HG03520 (cell line): ENCODE measurements around the gene CNMD.
"Not testable (repeated sequence)": the region's sequence is repeated elsewhere in the genome, so short reads cannot be mapped to it uniquely, and the experiment has no call there.

ENCODE experiments used
- ATAC-seq: cut with Tn5 transposase; IDR thresholded peaks from one replicate; pipeline ENCODE4 v1.9.1; 2021; ENCODE audit warnings: mild to moderate bottlenecking, moderate library complexity; ENCODE audit not compliant: unreplicated experiment

The CNMD gene

DNA sequence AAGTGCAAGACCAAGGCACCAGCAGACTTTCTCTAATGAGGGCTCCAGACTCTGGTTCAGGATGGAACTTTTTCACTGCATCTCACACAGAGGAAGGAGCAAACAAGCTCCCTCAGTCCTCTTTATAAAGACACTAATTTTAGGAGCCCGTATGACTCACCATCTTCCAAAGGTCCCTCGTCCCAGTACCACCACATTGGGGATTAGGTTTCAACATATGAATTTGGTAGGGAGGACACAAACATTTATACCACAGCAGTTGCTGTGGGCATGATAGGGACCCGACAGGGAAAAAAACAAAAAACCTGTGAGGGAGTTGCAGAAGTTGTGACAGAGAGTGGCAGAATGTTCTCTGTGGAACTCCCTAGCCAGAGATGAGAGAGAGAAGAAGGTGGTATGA lies 6.5 kb upstream of the CNMD start:
- no peak for ATAC-seq

DNA sequence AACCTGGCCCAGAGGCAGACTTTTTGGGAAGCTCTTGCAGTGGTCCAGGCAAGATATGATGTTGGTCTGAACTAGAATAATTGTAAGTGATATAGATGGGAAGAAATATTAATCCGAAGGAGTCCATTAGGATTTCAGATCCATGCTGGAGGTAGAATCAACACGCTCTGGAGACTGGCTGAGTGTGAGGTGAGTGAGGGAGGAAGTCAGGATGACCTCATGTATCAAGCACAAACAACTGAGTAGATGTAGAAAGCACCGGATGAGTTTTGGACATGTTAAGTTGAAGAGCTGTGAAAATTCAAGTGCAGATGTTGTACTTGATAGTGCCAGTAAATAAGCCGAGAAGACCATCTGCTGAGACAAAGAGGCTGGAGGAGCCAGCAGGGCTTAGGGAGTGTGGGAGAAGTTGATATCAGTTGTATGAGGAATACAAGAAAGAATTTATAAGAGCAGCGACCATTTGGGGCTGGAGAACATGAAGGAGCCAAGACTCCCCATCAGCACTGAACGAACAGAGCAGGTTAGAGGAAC lies 5.3 kb upstream of the CNMD start:
- ATAC-seq, result no peak

DNA sequence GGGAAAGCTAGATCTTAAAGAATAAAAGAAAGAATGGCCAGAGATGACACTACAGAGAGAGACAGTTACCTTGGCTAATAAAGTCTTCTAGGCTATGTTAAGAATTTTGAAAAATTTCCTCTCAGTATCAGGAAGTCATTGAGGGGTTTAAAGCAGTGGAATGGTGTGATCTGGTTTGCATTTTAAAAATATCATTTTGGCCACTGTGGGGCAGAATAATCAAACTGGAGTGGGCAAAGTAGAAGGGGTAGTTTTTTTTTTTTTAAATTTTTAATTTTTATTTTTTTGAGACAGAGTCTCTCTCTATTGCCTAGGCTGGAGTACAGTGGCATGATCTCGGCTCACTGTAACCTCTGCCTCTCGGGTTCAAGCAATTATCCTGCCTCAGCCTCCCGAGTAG lies 4.4 kb upstream of the CNMD start:
- no peak for ATAC-seq

DNA sequence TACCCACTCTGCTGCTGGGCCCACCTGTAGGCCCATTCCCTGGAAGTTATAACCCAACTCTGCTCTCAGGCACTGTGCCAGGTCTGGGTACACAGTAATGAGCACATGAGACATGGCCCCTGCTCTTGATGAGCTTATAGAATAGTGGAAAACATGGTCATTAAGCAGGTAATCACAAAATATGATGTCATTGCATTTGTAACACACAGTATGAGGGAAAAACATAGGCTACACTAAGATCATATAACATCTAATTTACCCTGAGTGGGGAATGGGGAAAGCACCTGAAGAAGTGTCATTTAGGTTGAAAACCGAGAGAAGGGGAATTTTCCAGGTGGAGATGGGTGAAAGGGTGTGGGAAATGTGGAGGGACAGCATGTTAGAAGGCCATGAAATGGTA lies 3.9 kb upstream of the CNMD start:
- no peak for ATAC-seq

DNA sequence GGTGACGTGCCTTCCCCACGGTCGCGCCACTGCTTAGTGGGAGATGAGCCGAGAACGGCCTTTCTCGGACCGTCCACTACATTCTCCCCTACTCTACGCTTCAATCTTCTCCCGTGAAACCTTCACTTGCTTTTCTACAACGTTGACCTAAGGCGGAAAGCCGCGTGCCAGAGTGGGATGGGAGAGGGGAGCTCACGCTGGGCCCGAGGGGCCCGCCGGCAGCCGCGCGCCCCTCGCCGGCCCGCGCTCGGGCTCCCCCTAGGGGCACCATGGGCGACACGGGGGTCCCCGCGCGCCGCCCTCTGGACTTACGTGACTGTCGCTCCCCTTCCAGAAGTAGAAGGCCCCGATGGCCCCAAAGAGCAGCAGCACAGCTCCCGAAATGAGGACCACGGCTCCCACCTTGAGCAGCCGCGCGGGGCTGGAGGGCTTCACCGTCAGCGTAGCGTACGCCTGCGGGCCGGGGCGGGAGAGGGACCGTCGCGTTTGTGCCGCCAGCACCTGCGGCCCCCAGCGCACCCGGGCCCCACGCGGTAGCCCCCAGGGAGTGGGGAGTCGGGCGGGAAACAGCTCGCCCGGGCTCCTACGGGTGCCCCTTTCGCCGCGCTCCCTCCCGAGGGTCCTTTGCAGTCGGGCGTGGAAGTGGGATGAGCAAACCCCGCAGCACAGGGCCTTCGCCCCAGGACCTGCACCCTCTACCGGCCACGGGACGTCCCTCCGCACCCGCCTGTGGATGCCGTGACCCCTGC lies 727 bp downstream of the CNMD start:
- no peak for ATAC-seq

DNA sequence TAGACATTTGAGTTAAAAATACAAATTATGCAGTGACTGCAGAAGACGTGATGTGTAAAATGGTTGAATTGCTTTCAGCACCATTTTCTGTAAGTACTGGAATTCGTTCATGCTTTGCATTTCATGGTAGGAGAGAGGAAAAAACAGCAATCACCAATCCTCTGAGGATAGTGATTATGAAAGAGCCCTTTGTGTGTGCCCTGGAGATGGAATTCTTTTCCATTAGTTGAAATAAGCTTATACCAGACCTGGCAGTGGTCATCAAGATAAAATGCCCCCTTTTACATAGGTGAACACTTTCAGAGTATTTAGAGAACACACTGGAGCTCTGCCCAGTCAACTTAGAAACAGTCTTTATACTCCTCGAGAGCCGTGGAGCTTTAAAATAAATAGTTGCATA lies 1.7 kb downstream of the CNMD start:
- no peak for ATAC-seq

DNA sequence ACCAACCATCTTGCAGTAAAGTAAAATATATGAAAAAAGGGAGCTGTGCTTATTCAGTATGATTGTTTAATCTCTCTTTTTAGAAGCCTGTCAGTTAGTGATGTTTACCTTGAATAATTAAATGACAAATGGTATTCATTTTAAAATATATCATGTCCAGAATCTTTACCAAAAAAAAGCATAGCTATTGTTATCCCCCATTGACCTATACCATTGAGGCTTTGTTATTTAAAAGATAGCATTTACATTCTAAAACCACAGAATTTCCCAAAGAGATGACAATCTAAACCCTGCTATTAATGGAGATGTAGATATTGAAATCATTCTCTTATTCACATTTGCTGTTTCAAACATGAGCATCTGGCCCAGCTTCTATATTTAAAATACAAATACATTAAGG lies 2.2 kb downstream of the CNMD start:
- no peak for ATAC-seq

DNA sequence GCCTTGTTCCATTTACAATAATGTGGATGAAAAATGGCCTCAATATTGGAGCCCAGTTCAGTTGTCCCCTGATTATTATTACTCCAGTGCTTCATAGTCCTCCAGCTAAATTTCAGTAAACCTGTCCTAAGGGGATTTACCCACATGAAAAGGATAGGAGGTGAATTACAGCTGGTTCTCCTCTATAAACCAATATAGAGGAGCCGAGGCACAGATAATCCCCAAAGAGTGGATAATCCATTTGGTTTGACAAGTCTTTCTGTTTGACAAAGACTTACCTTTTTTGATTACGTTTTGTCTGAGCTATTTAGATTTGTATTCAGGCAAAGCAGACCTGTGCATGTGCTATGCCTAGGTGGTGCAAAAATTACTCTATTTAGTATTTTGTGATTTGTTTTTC lies 2.7 kb downstream of the CNMD start:
- ATAC-seq, result no peak

DNA sequence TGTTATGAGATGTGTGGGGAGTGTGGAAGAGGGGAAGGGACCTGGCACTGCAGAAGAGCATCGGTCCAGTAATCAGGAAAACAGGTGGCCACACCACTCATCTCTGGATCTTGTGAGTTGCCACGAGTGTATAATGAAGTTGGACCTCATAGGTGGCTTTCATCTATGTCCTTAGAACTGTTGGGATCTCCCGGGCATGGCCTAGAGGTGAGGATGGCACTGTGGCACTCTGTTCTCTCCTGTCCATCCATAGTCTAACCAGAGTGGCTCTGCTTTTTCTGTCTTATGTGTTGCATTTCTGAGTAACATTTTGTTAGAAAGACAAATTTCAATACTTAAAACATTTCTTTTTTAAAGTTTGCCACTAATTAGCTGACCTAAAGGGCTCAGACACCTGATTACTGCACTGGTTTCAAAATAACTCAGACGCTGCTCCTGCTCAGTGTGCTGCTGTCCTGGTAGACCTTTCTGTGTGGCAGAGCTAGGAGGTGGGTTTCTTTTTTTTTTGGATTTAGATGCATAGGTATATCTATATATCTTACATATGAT lies 5.5 kb downstream of the CNMD start:
- no peak for ATAC-seq

DNA sequence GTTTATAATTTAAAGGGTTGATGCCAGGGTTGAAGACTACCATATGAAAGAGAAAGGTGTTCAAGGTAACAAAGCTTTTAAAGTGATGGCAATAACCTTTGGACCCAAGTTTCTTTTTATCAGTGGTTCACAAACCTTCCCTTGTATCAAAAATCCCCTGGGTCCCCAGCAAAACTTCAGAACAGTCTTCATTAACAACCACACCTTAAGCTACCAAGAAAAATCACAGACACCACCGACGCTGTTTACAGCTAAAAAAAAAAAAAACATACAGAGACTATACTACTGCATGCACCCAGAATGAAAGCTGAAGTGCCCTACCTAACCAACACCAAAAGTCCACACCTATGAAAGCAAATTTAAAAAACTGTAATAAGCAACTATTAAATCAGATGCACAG lies 13.4 kb downstream of the CNMD start:
- ATAC-seq, result no peak

DNA sequence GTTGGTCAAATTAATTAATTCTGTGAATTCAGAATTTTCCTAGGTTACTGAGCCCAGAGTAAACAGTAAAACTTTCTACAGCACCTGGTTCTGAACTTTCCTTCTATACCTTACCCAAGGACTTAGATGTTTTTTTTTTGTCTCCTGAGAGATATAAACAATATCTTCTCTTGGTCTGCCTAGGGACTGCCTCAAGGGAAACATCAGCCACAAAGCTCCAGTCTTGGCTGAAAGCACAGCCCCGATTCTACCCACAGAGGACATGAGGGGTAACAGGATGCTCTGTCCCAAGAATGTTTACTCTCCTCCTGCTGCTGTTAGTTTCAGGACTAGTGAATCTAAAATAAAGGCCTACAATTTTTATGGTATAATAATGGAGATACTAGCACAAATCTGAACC lies 14.3 kb downstream of the CNMD start:
- no peak for ATAC-seq

DNA sequence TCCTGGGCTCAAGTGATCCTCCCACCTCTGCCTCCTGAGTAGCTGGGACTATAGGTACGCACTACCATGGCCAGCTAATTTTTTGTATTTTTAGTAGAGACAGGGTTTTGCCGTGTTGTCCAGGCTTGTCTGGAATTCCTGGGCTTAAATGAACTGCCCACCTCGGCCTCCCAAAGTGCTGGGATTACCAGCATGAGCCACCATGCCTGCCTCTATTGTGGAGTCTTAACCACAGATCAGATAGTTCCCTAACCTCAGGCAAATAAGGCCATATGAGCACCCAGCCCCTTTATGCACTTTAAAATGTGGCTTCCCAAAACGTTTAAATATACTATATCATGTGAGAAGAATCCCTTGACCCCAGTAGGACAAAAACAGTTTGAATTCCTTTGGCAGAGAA lies 16.4 kb downstream of the CNMD start:
- no peak for ATAC-seq

DNA sequence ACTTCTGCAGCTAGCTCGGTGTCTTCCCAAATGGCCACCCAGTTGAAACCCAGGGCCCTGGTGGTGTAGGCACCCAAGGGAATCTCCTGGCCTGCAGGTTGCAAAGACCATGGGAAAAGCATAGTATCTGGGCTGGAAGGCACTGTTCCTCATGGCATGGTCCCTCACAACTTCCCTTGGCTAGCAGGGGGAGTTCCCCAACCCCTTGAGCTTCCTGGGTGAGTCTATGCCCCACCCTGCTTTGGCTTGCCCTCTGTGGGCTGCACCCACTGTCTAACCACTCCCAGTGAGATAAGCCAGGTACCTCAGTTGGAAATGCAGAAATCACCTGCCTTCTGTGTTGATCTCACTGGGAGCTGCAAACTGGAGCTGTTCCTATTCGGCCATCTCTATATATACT lies 18.3 kb downstream of the CNMD start:
- ATAC-seq, result not testable (repeated sequence)

DNA sequence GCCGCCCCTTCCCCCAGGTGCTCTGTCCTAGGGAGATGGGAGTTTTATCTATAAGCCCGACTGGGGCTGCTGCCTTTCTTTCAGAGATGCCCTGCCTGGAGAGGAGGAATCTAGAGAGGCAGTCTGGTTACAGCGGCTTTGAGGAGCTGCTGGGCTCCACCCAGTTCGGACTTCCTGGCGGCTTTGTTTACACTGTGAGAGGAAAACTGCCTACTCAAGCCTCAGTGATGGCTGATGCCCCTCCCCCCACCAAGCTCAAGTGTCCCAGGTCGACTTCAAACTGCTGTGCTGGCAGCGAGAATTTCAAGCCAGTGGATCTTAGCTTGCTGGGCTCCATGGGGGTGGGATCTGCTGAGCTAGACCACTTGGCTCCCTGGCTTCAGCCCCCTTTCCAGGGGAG lies 18.7 kb downstream of the CNMD start:
- not testable (repeated sequence) for ATAC-seq

DNA sequence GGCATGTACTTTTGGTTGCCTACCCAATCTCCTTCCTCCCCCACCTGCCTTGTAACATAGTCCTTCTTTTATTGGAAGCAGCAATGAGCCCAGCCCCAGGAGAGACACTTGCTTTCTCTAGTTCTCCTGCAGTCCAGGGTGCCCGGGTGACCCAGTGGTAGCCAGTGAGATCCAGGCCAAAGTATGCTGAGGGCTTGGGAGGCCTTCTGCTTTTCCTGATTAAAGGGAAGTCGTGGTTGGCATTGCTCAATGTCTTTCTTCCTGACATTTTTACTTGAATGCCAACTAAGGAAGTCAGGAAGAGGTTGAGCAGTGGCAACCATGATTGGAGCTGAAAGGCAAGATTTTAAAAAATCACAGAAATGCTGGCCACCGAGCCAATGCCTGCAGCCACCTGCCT lies 25.7 kb downstream of the CNMD start:
- no peak for ATAC-seq

DNA sequence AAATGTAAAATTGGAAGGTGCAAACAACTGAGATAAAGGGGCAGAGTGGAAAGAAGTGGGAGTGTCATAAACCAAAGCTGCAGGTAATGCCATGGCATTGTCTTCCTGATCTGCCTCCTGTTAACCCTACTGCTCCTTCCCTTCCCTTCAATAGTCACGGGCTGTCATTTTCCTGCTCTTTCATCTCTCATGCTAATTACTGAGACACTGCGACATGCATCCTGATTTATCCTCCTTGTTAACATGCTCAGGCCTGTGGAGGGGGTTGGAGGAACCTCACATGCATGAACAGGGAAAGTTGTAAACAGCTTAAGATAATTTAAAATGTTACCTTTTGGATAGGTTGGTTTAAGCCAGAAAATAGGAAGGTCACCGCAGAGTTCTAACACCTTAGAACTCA lies 27.2 kb downstream of the CNMD start:
- no peak for ATAC-seq

DNA sequence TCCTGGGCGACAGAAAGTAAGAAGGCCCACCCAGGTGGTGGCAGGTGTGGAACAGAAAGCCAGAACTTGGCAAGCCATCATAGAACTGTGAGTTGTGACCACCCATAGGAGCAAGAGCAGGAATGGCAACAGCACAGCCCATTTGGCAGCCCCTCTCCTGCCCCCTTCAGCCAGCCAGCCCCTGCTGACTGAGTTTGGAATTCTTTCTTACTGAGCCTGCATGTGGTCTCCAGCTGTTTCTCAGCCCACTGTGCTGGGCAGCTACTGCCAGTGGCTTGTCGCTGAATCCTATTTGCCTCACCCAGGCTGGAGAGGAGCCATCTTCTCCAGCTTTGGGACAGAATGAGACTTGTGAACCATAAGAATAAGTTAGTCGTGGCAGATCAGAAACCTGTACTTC lies 28.3 kb downstream of the CNMD start:
- ATAC-seq, result no peak

DNA sequence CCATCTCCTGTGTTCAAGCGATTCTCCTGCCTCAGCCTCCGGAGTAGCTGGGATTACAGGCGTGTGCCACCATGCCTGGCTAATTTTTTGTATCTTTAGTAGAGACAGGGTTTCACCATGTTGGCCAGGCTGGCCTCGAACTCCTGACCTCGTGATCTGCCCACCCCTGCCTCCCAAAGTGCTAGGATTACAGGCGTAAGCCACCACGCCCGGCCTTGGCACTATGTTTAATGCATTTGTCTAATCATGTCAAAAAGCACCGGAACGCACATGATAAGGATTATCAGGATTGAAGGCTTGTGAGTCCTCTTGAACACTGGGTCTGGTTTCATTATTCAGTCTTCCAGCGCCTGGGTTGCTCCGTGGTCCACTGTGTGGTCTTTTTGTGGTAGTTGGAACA lies 31.4 kb downstream of the CNMD start:
- ATAC-seq, result not testable (repeated sequence)

DNA sequence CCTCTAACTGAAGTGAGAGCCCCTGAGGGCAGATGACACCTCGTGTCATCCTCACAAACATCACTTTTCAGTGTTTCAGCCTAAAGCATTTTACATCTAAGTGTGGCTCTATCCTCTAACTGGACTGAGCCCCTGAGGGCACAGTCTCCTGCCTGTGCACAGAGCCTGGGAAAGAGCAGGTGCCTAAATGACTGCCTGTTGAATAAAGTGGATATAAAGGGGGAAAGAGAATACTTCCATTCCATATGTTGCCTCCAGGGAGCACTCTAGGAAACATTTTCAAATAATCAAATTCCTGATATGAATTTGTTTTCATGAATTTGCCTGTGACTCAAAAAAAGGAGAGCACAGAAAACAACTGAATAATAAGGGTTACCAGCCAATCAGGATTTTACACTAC lies 32.2 kb downstream of the CNMD start:
- no peak for ATAC-seq

DNA sequence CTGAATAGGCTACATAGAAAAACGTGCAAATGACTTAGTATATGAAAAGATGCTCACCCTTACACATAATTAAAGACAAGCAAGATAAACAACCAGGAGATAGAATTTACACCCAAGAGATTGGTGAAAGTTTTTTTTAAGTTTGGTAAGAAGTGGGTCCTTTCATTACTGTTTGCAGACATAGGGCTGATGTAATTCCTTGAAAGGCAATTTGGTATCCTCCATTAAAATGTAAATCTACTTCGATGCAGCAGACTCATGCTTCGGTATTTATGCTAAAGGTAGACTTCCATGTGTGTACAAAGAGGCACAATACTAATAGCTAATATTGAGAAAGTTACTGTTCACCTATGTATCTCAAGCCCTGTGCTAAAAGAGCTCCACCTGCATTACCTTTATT lies 33.5 kb downstream of the CNMD start:
- no peak for ATAC-seq

DNA sequence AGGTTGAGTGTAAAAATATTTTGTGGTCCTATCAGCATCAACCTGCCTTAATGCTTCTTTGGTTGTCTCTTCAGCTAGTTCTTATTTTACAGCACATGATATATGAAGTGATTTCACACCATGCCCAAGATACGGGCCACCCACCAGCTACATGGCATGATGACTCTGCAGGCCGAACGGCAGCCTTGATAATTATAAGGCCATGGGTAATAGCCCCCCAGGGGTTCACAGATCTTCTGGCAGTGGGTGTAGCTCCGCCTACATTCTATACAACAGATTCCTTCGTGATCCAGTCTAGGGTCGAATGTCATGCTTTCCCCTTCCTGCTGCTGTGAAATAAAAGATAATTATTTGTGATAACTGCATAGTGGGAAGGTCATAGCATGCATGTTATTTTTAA lies 36.1 kb downstream of the CNMD start:
- ATAC-seq, result no peak

DNA sequence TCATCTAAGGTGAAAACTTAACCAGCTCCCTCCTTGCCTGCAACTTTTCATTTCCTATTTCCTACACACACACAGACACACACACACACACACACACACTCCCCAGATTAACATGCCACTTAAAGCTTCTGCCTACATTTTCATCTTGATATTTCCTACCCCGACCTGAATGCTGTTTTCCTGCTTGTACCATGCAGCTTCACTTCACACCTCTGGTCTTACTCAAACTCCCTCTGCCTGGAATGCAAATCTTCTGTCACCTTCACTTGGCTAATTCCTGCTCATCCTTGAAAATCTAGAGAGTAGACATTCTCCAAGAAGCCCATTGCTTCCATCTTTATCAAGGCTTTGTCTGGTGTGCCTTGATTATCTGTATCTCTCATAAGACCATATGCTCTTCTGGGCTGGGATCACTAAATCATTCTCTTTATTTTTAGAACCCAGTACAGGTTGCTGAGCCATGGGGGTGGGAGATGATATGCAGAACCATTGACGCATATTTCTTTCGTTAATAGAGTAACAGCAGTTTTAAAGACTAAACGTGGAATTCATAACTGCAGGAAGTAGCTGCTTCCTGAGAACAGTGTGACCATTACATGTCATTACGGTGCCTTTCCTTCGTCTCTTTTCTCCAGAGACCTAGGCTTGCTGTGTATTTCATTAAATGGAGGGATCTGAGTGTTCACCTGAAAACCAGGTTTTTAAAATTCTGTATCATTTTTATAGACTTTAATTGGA lies 37.7 kb downstream of the CNMD start:
- no peak for ATAC-seq
